ENCODE results near the gene GLYATL2. TPM values are rescaled to one million over a fixed set of nuclear protein-coding genes. Genes with fewer than 3 reads are reported as not detected.

GLYATL2 gene
- total and polyA plus RNA-seq, 2 donors (not counting 1 experiment from before 2014, with no cell fraction given), result not detected

DNA sequence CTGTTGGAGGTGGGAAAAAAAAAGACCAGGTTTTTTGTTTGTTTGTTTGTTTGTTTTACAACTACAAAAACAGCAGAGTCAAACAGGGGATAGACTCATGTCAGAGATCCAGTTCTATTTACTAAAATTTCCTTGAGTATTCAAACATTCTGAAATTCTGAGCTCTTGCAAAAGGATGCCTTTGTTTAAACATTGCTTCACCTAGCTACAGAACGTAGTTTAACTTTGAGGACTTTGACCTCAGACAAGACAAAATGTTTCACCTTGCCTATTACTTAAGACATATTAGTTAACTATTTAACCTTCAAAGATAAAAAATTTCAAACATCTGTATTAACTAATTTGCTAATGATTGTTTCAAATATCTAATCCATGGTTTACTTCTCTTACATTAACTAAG lies 36.1 kb upstream of the GLYATL2 start:
- WGBS (ENCODE audit: insufficient coverage), result 100% methylated on average over 1 of the region's 1 CpG
- no peak overlapping the region for H3K4me3 ChIP-seq (ENCODE audit: control extremely low read depth in 1 of 5, extremely low read depth in 1 of 5, insufficient read depth in 1 of 5, low read depth in 2 of 5, low read length in 4 of 5)
- no peaks in the 10 kb centered on the region for H3K79me2 ChIP-seq (ENCODE audit: control insufficient read depth, insufficient read depth, low read length)
- H3K4me2 ChIP-seq (replicated peaks; ENCODE audit: low read depth, low read length, poor library complexity, severe bottlenecking), result no peak overlapping the region
- H3K27me3 ChIP-seq (replicated peaks in 1 of 4; ENCODE audit: control extremely low read depth in 1 of 4, control insufficient read depth in 3 of 4, insufficient read depth in 4 of 4, low read length in 3 of 4), result peaks cover 0 to 3% (median 1%) of the 10 kb centered on the region in 4 experiments
- ATAC-seq (ENCODE audit: low read depth), result no peak
- DNase-seq, result no peak
- Mint-ChIP-seq H3K27me3 (peaks cover 36% of the 10 kb centered on the region), H3K9me3 (ENCODE audit: insufficient read depth) (no peaks in the 10 kb centered on the region), H3K4me1 (no peaks in the 10 kb centered on the region), H3K27ac (no peak overlapping the region), H3K4me3 (no peak overlapping the region)
- H3K36me3 ChIP-seq (replicated peaks in 1 of 2; ENCODE audit: control extremely low read depth in 1 of 2, control insufficient read depth in 1 of 2, extremely low read depth in 1 of 2, insufficient read depth in 2 of 2, low read length in 1 of 2), result no peaks in the 10 kb centered on the region
- intact Hi-C loops (cut with micrococcal nuclease), result no loop called here
- POLR2A ChIA-PET, result no interaction called here
- CTCF ChIA-PET, result interaction anchor here (0.7 kb wide), 1 partner anchor 18 kb away, joined by 4 read pairs; no protein-coding TSS in a partner anchor
- no peak overlapping the region for H3K27ac ChIP-seq (ENCODE audit: low read length in 2 of 2)
- no peaks in the 10 kb centered on the region for H3K4me1 ChIP-seq (ENCODE audit: control insufficient read depth in 2 of 2, insufficient read depth in 2 of 2, low read length in 2 of 2)
- no peaks in the 10 kb centered on the region for H4K20me1 ChIP-seq (ENCODE audit: control insufficient read depth, insufficient read depth, low read length, poor library complexity, severe bottlenecking)
- no peak overlapping the region for H3K9ac ChIP-seq (ENCODE audit: low read length)
- TF ChIP-seq, protein P1, sequence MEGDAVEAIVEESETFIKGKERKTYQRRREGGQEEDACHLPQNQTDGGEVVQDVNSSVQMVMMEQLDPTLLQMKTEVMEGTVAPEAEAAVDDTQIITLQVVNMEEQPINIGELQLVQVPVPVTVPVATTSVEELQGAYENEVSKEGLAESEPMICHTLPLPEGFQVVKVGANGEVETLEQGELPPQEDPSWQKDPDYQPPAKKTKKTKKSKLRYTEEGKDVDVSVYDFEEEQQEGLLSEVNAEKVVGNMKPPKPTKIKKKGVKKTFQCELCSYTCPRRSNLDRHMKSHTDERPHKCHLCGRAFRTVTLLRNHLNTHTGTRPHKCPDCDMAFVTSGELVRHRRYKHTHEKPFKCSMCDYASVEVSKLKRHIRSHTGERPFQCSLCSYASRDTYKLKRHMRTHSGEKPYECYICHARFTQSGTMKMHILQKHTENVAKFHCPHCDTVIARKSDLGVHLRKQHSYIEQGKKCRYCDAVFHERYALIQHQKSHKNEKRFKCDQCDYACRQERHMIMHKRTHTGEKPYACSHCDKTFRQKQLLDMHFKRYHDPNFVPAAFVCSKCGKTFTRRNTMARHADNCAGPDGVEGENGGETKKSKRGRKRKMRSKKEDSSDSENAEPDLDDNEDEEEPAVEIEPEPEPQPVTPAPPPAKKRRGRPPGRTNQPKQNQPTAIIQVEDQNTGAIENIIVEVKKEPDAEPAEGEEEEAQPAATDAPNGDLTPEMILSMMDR (IDR thresholded peaks at IDR 0.05), result no peak
- no peak for TF ChIP-seq EZH2 (IDR thresholded peaks at IDR 0.05; ENCODE audit: borderline replicate concordance, insufficient read depth, low read depth, low read length, poor library complexity, severe bottlenecking)
- H3K9me3 ChIP-seq (ENCODE audit: control extremely low read depth in 1 of 3, control insufficient read depth in 2 of 3, insufficient read depth in 1 of 3, low read length in 2 of 3), result peaks cover 0 to 5% (median 0%) of the 10 kb centered on the region in 3 donors
- no peak overlapping the region for H2AFZ ChIP-seq (ENCODE audit: insufficient read depth, low read depth, low read length, poor library complexity, severe bottlenecking)

DNA sequence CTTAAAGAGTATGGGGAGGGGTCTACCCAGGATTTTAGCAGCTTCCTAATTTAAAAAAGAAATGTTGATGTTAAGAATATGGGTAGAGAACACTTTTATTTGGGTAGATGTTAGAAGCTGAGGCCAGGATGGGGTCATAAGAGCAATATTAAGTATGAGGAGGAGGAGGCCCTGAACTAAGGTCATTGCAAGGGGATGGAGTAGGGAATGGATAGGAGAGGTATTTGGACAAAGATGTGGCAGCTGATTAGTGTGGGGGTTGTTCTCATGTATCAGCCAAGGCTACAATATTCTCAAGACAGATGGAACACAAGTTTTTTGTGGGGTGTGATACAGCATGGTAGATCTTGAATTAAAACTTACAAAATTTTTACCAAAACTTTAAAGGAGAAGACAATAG lies 35.7 kb upstream of the GLYATL2 start:
- Mint-ChIP-seq H3K9me3 (ENCODE audit: insufficient read depth) (no peaks in the 10 kb centered on the region), H3K27ac (no peak overlapping the region), H3K27me3 (peaks cover 32% of the 10 kb centered on the region), H3K4me1 (no peaks in the 10 kb centered on the region), H3K4me3 (no peak overlapping the region)
- Histone ChIP-seq H3K4me1 (ENCODE audit: control insufficient read depth in 2 of 2, insufficient read depth in 2 of 2, low read length in 2 of 2) (no peaks in the 10 kb centered on the region), H3K9me3 (ENCODE audit: control extremely low read depth in 1 of 3, control insufficient read depth in 2 of 3, insufficient read depth in 1 of 3, low read length in 2 of 3) (peaks cover 0 to 5% (median 0%) of the 10 kb centered on the region in 3 donors), H3K4me3 (ENCODE audit: control extremely low read depth in 1 of 5, extremely low read depth in 1 of 5, insufficient read depth in 1 of 5, low read depth in 2 of 5, low read length in 4 of 5) (no peak overlapping the region), H3K9ac (ENCODE audit: low read length) (no peak overlapping the region), H3K79me2 (ENCODE audit: control insufficient read depth, insufficient read depth, low read length) (no peaks in the 10 kb centered on the region), H3K4me2 (replicated peaks; ENCODE audit: low read depth, low read length, poor library complexity, severe bottlenecking) (no peak overlapping the region), H3K27ac (ENCODE audit: low read length in 2 of 2) (no peak overlapping the region), H2AFZ (ENCODE audit: insufficient read depth, low read depth, low read length, poor library complexity, severe bottlenecking) (no peak overlapping the region), H3K36me3 (replicated peaks in 1 of 2; ENCODE audit: control extremely low read depth in 1 of 2, control insufficient read depth in 1 of 2, extremely low read depth in 1 of 2, insufficient read depth in 2 of 2, low read length in 1 of 2) (no peaks in the 10 kb centered on the region), H4K20me1 (ENCODE audit: control insufficient read depth, insufficient read depth, low read length, poor library complexity, severe bottlenecking) (no peaks in the 10 kb centered on the region), H3K27me3 (replicated peaks in 1 of 4; ENCODE audit: control extremely low read depth in 1 of 4, control insufficient read depth in 3 of 4, insufficient read depth in 4 of 4, low read length in 3 of 4) (peaks cover 0 to 3% (median 1%) of the 10 kb centered on the region in 4 experiments)
- no peak for ATAC-seq (ENCODE audit: low read depth)
- no peak for DNase-seq
- ChIA-PET POLR2A (no interaction called here), CTCF (no interaction called here)
- intact Hi-C loops (cut with micrococcal nuclease), result no loop called here
- no peak for TF ChIP-seq EZH2 (IDR thresholded peaks at IDR 0.05; ENCODE audit: borderline replicate concordance, insufficient read depth, low read depth, low read length, poor library complexity, severe bottlenecking)
- TF ChIP-seq, protein P1 (IDR thresholded peaks at IDR 0.05), result no peak
